ENCODE measurements around the gene HFE. TPM values are rescaled to one million over a fixed set of nuclear protein-coding genes. Genes with fewer than 3 reads are reported as not detected.

Gene HFE, protein sequence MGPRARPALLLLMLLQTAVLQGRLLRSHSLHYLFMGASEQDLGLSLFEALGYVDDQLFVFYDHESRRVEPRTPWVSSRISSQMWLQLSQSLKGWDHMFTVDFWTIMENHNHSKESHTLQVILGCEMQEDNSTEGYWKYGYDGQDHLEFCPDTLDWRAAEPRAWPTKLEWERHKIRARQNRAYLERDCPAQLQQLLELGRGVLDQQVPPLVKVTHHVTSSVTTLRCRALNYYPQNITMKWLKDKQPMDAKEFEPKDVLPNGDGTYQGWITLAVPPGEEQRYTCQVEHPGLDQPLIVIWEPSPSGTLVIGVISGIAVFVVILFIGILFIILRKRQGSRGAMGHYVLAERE
- total RNA-seq (2022; extraction: Qiagen RNA extraction), result 11.0 to 15.1 TPM (median 14.1 TPM) in 5 replicates

DNA sequence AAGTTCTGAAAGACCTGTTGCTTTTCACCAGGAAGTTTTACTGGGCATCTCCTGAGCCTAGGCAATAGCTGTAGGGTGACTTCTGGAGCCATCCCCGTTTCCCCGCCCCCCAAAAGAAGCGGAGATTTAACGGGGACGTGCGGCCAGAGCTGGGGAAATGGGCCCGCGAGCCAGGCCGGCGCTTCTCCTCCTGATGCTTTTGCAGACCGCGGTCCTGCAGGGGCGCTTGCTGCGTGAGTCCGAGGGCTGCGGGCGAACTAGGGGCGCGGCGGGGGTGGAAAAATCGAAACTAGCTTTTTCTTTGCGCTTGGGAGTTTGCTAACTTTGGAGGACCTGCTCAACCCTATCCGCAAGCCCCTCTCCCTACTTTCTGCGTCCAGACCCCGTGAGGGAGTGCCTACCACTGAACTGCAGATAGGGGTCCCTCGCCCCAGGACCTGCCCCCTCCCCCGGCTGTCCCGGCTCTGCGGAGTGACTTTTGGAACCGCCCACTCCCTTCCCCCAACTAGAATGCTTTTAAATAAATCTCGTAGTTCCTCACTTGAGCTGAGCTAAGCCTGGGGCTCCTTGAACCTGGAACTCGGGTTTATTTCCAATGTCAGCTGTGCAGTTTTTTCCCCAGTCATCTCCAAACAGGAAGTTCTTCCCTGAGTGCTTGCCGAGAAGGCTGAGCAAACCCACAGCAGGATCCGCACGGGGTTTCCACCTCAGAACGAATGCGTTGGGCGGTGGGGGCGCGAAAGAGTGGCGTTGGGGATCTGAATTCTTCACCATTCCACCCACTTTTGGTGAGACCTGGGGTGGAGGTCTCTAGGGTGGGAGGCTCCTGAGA, at the start of gene HFE:
TSS of gene HFE (plus strand) at position 146 of the 832 bp plus-strand sequence. CDS start at position 158, 12 bp downstream.

Other genes with a start within 250 kb of the HFE start
- gene SLC17A3, start 213.2 kb upstream of the HFE start, total RNA-seq (2022; extraction: Qiagen RNA extraction), result 0.86 to 1.3 TPM (median 1.1 TPM) in 5 replicates
- gene SLC17A2, start 156.7 kb upstream of the HFE start, total RNA-seq (2022; extraction: Qiagen RNA extraction), result not detected in 5 replicates
- gene TRIM38, start 124.6 kb upstream of the HFE start, total RNA-seq (2022; extraction: Qiagen RNA extraction), result 1.7 to 2.0 TPM (median 1.9 TPM) in 5 replicates